GM12875 (cell line): ENCODE results near the gene ZNF8.
"Not testable (repeated sequence)": the region's sequence is repeated elsewhere in the genome, so short reads cannot be mapped to it uniquely, and the experiment has no call there.

Experiments used
- H3K4me3 ChIP-seq: one replicate; pipeline ENCODE4 v1.5.1; 2011; ENCODE audit warnings: low read depth, low read length, control low read depth
- TF ChIP-seq, protein P1 (sequence below): IDR thresholded peaks from 2 replicates; pipeline ENCODE4 v1.5.1; 2011; ENCODE audit warnings: low read depth, mild to moderate bottlenecking, control low read depth, inconsistent platforms, low read length, moderate library complexity, borderline replicate concordance; ENCODE audit not compliant: insufficient read depth

ZNF8 gene

DNA sequence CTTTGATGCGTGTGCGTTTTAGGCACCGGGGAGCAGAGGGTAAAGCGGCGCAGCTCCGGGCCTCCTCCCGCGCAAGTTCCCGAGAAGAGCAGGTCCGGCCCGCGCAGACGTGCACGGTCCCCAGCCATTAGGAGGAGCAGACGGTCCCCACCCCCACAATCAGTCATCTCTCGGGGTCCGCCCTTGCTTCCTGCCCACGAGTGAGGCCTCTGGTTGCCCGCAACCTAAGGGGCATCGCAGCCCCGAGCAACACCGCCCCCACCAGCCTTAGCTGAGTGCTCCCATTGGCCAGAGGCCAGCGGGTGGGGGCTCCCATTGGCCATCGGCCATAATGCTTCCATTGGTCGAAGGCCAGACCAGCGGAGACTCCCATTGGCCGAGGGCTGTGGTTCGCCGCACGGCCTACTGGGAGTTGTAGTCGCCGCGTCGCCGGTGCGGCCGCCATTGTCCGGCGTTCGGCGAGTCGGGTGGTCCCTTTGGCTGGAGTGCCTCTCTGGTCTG lies at the start of gene ZNF8:
Gene ZNF8 (plus strand): TSS at position 415 of the 501 bp plus-strand sequence. CDS start 127 bp downstream, outside the sequence.
- TF ChIP-seq, protein P1, sequence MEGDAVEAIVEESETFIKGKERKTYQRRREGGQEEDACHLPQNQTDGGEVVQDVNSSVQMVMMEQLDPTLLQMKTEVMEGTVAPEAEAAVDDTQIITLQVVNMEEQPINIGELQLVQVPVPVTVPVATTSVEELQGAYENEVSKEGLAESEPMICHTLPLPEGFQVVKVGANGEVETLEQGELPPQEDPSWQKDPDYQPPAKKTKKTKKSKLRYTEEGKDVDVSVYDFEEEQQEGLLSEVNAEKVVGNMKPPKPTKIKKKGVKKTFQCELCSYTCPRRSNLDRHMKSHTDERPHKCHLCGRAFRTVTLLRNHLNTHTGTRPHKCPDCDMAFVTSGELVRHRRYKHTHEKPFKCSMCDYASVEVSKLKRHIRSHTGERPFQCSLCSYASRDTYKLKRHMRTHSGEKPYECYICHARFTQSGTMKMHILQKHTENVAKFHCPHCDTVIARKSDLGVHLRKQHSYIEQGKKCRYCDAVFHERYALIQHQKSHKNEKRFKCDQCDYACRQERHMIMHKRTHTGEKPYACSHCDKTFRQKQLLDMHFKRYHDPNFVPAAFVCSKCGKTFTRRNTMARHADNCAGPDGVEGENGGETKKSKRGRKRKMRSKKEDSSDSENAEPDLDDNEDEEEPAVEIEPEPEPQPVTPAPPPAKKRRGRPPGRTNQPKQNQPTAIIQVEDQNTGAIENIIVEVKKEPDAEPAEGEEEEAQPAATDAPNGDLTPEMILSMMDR: no peak
- peak within 1 kb of the TSS; percentile 69 for H3K4me3 ChIP-seq

DNA sequence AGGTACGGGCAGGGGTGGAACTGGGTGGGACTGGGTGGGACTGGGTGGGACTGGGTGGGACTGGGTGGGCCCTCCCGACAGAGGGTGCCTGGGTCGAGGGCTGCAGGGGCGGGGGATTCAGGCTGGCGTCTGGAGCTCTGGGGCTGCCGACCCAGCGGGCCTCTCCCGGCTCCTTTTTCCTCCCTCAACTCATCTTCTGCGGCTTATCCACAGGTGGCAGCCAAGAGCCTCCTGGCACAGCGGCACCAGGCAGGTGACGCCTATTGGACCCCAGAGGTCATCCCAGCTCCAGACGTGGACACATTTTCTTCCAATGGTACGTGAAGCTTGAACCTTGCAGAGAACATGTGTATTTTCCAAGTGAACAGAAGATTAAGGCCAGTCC lies 49.5 kb upstream of the ZNF8 start:
- H3K4me3 ChIP-seq: peak overlapping the region; percentile 87
- TF ChIP-seq, protein P1: peak; percentile 43; the same call in 1 of the 2 replicates

DNA sequence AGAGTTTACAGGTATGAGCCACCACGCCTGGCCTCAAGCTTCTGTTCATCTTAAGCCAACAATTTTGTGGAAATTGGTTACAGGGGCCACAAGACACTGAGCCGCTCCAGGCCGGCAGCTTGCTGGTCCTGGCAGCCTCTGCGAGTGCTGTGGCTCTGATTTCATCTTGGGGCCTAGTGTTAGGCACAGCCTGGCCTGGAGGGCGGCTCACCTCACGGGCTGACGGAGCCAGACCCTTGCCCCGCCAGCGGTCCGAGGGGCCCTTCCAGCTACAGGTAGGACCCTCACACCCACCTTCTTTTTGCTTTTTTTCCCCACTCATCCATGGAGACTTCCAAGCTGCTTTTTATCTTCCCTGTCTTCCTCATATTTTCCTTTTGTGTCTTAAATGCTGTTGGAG lies 41.4 kb upstream of the ZNF8 start:
- TF ChIP-seq, protein P1: no peak

DNA sequence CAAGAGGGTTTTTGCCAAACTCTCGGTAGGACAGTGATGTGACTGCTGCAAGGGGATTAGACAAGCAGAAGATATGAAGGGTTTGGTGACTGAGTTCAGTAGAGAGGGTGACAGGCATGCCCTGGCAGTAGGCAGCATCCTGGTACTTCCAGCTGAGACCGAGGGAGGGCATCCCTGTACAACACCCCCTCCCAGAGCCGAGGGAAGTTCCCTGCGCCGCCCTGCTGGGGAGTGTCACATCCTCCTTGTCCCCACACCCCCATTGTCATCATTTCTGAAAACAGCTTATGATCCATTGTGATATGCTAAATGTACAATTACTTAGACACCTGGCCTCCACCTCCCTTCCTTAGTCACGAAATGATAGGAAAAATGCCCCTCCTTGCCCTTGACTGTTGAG lies 35.4 kb upstream of the ZNF8 start:
- TF ChIP-seq, protein P1: no peak
- no peak overlapping the region for H3K4me3 ChIP-seq

More for the DNA sequence above, 41.4 kb upstream of the ZNF8 start:
- H3K4me3 ChIP-seq: no peak overlapping the region

DNA sequence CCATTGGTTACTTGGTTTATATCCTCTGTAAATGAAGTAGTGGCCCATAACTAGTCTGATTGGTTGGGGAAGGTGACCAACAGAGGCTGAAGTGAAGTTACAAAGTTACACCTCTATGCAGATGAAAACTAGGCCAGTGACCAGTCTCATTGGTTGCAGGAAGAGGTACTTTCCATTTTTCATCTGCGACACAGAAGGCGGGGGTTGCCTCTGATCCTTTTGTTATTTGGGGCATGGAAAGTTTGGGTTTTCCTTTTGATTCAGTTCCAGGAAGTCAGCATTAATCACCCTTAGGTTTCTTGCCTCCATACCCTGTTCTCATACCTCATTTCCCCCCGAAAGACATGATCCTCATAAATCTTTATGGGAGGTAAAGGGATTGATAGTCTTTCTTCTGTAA lies 29.9 kb upstream of the ZNF8 start:
- H3K4me3 ChIP-seq: no peak overlapping the region
- TF ChIP-seq, protein P1: no peak

DNA sequence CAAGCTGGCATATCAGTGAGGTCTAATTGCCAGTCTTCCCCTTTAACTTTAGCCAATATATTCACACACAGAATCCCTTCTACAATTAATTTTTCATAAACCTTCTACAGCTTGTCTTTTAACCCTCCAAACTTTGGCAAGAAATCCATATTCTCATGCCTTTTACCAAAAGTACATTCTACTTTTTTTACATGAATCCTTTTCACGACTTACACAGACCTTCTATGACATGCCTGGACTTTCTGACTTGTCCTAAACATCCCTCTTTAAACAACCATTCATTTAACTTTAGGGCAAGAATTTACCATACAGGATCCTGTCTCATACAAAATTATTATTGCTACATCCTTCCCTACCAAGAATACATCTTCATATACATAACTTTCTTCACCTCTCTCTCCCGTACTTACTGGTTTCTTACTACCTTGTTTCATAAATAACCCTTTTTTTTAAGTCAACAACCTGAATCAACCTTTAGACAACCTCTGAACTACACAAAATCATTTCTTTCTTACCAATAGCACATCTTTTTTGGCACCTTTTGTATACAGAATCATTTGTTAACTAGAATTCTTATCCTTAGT lies 26.6 kb upstream of the ZNF8 start:
- TF ChIP-seq, protein P1: no peak
- H3K4me3 ChIP-seq: no peak overlapping the region

DNA sequence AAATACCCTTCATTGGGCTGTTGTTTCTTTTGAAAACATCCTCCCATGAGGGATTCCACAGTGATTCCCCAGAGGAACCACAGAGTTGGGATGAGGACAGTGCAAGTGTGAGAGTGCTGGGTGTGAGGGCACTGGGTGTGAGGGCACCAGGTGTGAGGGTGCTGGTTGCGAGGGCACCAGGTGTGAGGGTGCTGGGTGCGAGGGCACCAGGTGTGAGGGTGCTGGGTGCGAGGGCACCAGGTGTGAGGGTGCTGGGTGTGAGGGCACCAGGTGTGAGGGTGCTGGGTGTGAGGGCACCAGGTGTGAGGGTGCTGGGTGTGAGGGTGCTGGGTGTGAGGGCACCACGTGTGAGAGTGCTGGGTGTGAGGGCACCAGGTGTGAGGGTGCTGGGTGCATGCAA lies 20.5 kb upstream of the ZNF8 start:
- not testable (repeated sequence) for H3K4me3 ChIP-seq

DNA sequence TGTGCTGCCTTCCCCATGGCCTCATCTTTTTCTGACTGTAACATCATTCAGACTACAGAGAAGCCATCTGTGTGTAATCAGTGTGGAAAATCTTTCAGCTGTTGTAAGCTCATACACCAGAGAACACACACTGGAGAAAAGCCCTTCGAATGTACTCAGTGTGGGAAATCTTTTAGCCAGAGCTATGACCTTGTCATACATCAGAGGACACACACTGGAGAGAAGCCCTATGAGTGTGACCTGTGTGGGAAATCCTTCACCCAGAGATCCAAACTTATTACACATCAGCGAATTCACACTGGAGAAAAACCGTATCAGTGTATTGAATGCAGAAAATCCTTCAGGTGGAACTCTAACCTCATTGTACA lies 17.2 kb upstream of the ZNF8 start:
- no peak overlapping the region for H3K4me3 ChIP-seq
- TF ChIP-seq, protein P1: no peak
